NCI-H510A treated with DMSO at 0.1 percent for 48 hours (cell line): ENCODE data around the gene GAS6.
"Not testable (repeated sequence)": the region's sequence is repeated elsewhere in the genome, so short reads cannot be mapped to it uniquely, and the experiment has no call there.

Experiments
- DNase-seq: peaks from one replicate; lab custom pipeline; 2025; lab: John Stamatoyannopoulos, UW

Gene GAS6

GRCh38 chr13:113867913-113868312 lies 4.0 kb upstream of the GAS6 start:
- not testable (repeated sequence) for DNase-seq

- DNase-seq: no peak
Observed at GRCh38 chr13:113865427-113865826, 1.6 kb upstream of the GAS6 start.

GRCh38 chr13:113864273-113864890 lies 506 bp upstream of the GAS6 start:
- DNase-seq: no peak

GRCh38 chr13:113862931-113863523 lies 849 bp downstream of the GAS6 start:
- DNase-seq: no peak

- no peak for DNase-seq
Observed at GRCh38 chr13:113862191-113862930, 1.5 kb downstream of the GAS6 start.

- DNase-seq: no peak
Observed at GRCh38 chr13:113861433-113862030, 2.3 kb downstream of the GAS6 start.

GRCh38 chr13:113860665-113861432 lies 3.0 kb downstream of the GAS6 start:
- DNase-seq: no peak

GRCh38 chr13:113860051-113860664 lies 3.7 kb downstream of the GAS6 start:
- DNase-seq: no peak

GRCh38 chr13:113859311-113860050 lies 4.4 kb downstream of the GAS6 start:
- DNase-seq: no peak

GRCh38 chr13:113857531-113858195 lies 6.2 kb downstream of the GAS6 start:
- DNase-seq: no peak

- no peak for DNase-seq
Observed at GRCh38 chr13:113856716-113857065, 7.2 kb downstream of the GAS6 start.

GRCh38 chr13:113855931-113856715 lies 7.8 kb downstream of the GAS6 start:
- DNase-seq: no peak

GRCh38 chr13:113855012-113855921 lies 8.6 kb downstream of the GAS6 start:
- no peak for DNase-seq

- no peak for DNase-seq
Observed at GRCh38 chr13:113854238-113855011, 9.5 kb downstream of the GAS6 start.

- no peak for DNase-seq
Observed at GRCh38 chr13:113853518-113854237, 10.2 kb downstream of the GAS6 start.

- no peak for DNase-seq
Observed at GRCh38 chr13:113852536-113853517, 11.0 kb downstream of the GAS6 start.
